Neural cell (in vitro differentiated cells): Measurements from ENCODE around the gene LRRC8B.

Experiments
- SMC3 ChIP-seq: fragments of 450-650 bp; conservative IDR thresholded peaks from 2 replicates; pipeline ENCODE4 v1.6.1; 2014; ENCODE audit warnings: antibody characterized with exemption, mild to moderate bottlenecking, moderate library complexity; ENCODE audit not compliant: poor library complexity
- TF ChIP-seq, protein P1 (sequence below): fragments of 450-650 bp; IDR thresholded peaks from 2 replicates; pipeline ENCODE4 v1.5.1; 2014; ENCODE audit warnings: antibody characterized with exemption, mild to moderate bottlenecking, moderate library complexity; ENCODE audit not compliant: poor library complexity, severe bottlenecking

- no peak for TF ChIP-seq SMC3
- TF ChIP-seq, protein P1, sequence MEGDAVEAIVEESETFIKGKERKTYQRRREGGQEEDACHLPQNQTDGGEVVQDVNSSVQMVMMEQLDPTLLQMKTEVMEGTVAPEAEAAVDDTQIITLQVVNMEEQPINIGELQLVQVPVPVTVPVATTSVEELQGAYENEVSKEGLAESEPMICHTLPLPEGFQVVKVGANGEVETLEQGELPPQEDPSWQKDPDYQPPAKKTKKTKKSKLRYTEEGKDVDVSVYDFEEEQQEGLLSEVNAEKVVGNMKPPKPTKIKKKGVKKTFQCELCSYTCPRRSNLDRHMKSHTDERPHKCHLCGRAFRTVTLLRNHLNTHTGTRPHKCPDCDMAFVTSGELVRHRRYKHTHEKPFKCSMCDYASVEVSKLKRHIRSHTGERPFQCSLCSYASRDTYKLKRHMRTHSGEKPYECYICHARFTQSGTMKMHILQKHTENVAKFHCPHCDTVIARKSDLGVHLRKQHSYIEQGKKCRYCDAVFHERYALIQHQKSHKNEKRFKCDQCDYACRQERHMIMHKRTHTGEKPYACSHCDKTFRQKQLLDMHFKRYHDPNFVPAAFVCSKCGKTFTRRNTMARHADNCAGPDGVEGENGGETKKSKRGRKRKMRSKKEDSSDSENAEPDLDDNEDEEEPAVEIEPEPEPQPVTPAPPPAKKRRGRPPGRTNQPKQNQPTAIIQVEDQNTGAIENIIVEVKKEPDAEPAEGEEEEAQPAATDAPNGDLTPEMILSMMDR, result no peak
Observed at GRCh38 chr1:89616844-89617627, 92.4 kb downstream of the LRRC8B start.
